Breast epithelium (tissue), 4 donors: ENCODE measurements around the gene VEZF1. TPM values are rescaled to one million over a fixed set of nuclear protein-coding genes. Genes with fewer than 3 reads are reported as not detected.

Experiments used
- DNase-seq, 2 donors: peaks; one replicate each; pipeline ENCODE4 v3.0.0-alpha.2; 2019; ENCODE audit warnings: low spot score in 2 of 2
- H3K27ac ChIP-seq, 2 donors: fragments of 200-600 bp; sonication (generic) in 1 of 2; one replicate each; pipeline ENCODE4 v1.5.1; 2016 to 2019; ENCODE audit warnings: mild to moderate bottlenecking in 1 of 2
- H3K27me3 ChIP-seq, 2 donors: fragments of 200-600 bp; sonication (generic) in 1 of 2; one replicate each; pipeline versions ENCODE4 v1.5.1 to v1.6.0; 2017 to 2019; ENCODE audit warnings: control low read depth in 1 of 2, mild to moderate bottlenecking in 1 of 2
- H3K36me3 ChIP-seq: fragments of 200-600 bp; one replicate; pipeline ENCODE4 v1.5.1; 2019
- H3K4me1 ChIP-seq, 2 donors: fragments of 200-600 bp; sonication (generic); one replicate each; pipeline ENCODE4 v1.5.1; 2016 to 2019; ENCODE audit warnings: control low read depth in 1 of 2
- H3K4me3 ChIP-seq, 3 donors: fragments of 200-600 bp; sonication (generic); 1 replicate in 2 of 3; 2 replicates in 1 of 3; pipeline ENCODE4 v1.5.1; 2016 to 2019; ENCODE audit warnings: mild to moderate bottlenecking in 3 of 3, moderate library complexity in 2 of 3
- H3K9me3 ChIP-seq, 2 donors: fragments of 200-600 bp; sonication (generic) in 1 of 2; one replicate each; pipeline ENCODE4 v1.5.1; 2016 to 2019; ENCODE audit warnings: control low read depth in 1 of 2
- POLR2A ChIP-seq: fragments of 450-650 bp; IDR thresholded peaks from one replicate; pipeline ENCODE4 v1.6.1; 2016; ENCODE audit warnings: antibody characterized with exemption, mild to moderate bottlenecking, moderate library complexity
- POLR2AphosphoS5 ChIP-seq, 3 donors: sonication (generic); formaldehyde crosslinking; IDR thresholded peaks; one replicate each; pipeline ENCODE4 v1.6.1; 2017; ENCODE audit warnings: antibody characterized with exemption in 3 of 3
- intact Hi-C: fragments of 100-400 bp; cut with DNase I; formaldehyde crosslinking; loops from one replicate; pipeline ENCODE4 v1.15.1; 2023; ENCODE audit warnings: low total_unique reads
- total RNA-seq, 3 donors: library from RNA; depleted of rRNA; stranded (reverse); fragments of >200 nt; gene quantifications; one replicate each; pipeline ENCODE4 v1.1.0, GENCODE V29; 2016
- TF ChIP-seq, protein P1 (sequence below), 3 donors: fragments of 450-650 bp; IDR thresholded peaks; one replicate each; pipeline ENCODE4 v1.5.1; 2016 to 2017; ENCODE audit warnings: antibody characterized with exemption in 3 of 3, mild to moderate bottlenecking in 3 of 3, moderate library complexity in 3 of 3

VEZF1 gene
- total RNA-seq, 3 donors from 2014 or later = 55.5 to 76.5 (median 66.9) TPM

DNA sequence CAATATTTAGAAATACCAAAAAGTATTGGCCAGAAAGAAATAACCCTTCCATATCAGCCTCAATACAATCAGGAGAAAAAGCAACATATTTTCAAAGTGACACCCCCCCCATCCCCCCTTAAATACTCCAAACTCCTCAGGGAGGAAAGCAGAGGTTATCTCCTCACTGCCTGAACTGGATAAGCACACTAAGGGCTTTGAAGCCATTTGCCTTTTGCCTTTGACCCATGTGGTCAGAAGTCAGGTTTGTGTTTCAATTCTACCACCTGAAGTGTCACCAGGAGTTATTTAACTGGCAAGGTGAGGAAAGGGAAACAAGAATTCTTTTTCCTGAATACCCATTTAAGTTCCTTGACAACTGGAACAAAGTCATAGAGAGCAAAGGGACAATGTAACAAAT lies 3.5 kb upstream of the VEZF1 start:
- TF ChIP-seq POLR2AphosphoS5 (IDR thresholded peaks at IDR 0.05) = no peak
- no peak for TF ChIP-seq POLR2A
- TF ChIP-seq, protein P1, sequence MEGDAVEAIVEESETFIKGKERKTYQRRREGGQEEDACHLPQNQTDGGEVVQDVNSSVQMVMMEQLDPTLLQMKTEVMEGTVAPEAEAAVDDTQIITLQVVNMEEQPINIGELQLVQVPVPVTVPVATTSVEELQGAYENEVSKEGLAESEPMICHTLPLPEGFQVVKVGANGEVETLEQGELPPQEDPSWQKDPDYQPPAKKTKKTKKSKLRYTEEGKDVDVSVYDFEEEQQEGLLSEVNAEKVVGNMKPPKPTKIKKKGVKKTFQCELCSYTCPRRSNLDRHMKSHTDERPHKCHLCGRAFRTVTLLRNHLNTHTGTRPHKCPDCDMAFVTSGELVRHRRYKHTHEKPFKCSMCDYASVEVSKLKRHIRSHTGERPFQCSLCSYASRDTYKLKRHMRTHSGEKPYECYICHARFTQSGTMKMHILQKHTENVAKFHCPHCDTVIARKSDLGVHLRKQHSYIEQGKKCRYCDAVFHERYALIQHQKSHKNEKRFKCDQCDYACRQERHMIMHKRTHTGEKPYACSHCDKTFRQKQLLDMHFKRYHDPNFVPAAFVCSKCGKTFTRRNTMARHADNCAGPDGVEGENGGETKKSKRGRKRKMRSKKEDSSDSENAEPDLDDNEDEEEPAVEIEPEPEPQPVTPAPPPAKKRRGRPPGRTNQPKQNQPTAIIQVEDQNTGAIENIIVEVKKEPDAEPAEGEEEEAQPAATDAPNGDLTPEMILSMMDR (IDR thresholded peaks at IDR 0.05) = no peak
- Histone ChIP-seq H3K4me1 (peaks cover 0 to 5% of the 10 kb centered on the region in 2 donors), H3K36me3 (no peaks in the 10 kb centered on the region), H3K27ac (no peak overlapping the region), H3K27me3 (no peaks in the 10 kb centered on the region), H3K9me3 (no peaks in the 10 kb centered on the region), H3K4me3 (no peak overlapping the region)
- DNase-seq = no peak
- intact Hi-C loops = loop anchor here (10.0 kb wide), 2 partner anchors 123 to 943 kb away; no protein-coding TSS in a partner anchor

- DNase-seq = no peak
- intact Hi-C loops = loop anchor here (10.0 kb wide), 2 partner anchors 125 to 945 kb away; no protein-coding TSS in a partner anchor
- Histone ChIP-seq H3K4me1 (peaks cover 0 to 9% of the 10 kb centered on the region in 2 donors), H3K36me3 (no peaks in the 10 kb centered on the region), H3K27me3 (no peaks in the 10 kb centered on the region), H3K4me3 (no peak overlapping the region), H3K27ac (no peak overlapping the region), H3K9me3 (no peaks in the 10 kb centered on the region)
- TF ChIP-seq POLR2AphosphoS5 (IDR thresholded peaks at IDR 0.05) (no peak), POLR2A (no peak)
- TF ChIP-seq, protein P1 (IDR thresholded peaks at IDR 0.05) = no peak
Observed at GRCh38 chr17:57990037-57990436, 2.0 kb upstream of the VEZF1 start.

DNA sequence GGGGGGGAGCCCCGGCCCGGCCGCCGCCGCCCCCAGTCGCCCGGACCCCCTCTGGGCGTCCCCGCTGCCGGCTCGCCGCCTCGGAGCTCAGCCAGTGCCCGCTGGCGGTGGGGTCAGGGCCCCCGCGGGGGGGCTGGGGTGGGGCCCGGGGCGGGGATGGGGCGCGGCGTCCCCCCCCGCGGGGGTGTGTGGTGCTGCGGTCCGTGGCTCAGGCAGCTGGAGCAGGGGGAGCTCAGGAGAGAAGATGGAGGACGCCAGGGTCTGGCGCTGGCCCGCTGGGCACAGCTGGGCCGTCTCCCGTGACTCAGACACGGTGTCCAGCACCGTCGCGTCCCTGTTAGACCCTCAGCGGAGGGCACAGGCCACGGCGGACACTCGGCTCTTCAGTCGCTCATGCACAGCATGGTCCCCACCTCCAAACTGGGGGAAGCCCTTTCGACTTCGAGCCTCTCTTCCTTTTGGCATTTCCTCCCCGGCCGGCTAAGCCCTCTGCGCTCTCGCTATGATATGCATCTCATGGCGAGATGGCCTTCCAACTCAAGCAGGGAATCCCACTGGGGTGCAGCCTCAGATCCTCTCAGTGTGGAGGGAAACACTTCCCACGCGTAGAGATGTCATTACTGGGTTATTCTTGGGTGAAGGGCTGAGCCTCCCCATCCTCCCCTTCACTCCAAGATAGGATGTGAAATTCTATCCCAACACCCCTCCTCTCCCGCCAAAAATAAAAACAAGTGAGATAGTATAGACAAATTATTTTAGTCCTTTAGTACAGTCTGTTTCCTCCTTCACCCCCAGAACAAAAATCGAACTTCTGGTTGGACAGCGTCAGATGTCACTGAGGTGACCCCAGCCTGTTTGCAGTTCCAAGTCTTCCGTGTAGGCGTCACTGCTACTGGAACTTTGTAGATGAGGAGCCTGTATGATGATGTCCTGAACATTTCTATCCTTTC lies 522 bp upstream of the VEZF1 start:
- peak; percentile 56 to 66 for DNase-seq
- intact Hi-C loops = loop anchor here (2.0 to 5.0 kb wide), 2 partner anchors 32 to 126 kb away; no protein-coding TSS in a partner anchor

DNA sequence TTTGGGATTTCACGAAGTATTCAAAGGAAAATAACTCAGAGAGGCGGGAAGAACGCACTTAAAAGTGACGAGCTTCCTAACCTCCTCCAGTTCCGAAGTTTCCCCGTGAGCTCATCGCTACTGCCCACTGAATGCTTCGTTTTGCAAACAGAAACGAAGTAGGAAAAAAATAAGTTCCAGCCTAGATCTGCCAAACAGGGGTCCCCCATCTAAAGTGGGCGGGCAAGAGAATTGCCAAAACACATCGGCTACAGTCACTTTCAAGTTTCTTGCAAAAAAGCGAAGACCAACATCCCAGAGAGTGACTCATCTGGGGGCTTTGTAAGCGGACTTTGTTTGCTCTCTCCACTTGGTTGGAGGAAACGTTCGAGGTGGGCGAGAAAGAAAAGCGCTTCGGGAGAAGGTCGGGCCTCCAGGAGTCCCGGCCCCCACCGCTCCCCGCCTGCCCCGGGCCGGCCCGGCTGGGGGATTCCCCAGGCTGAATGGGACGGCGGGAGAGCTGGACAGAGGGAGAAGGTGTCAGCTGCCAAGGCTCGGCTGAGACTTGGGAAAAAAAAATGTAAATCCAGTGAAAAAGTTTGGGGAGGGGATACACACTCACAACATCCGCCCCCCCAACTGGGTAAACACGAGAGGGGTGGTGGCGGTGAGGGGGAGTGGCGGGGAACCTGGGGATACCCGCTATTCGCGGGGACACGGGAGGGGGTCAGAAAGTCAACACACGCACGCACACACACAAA lies 1.0 kb downstream of the VEZF1 start:
- H3K27me3 ChIP-seq = no peaks in the 10 kb centered on the region
- intact Hi-C loops = loop anchor here (5.0 kb wide), 1 partner anchor 125 kb away; no protein-coding TSS in a partner anchor
- peaks cover 9 to 16% of the 10 kb centered on the region in 2 donors for H3K4me1 ChIP-seq
- TF ChIP-seq, protein P1 (IDR thresholded peaks at IDR 0.05) = no peak
- peak in 1 of 3 donors; percentile 54 for TF ChIP-seq POLR2AphosphoS5 (IDR thresholded peaks at IDR 0.05)
- no peaks in the 10 kb centered on the region for H3K9me3 ChIP-seq
- peak overlapping the region; percentile 87 to 93 (median 92) for H3K4me3 ChIP-seq
- H3K36me3 ChIP-seq = no peaks in the 10 kb centered on the region
- peak overlapping the region; percentile 99 for H3K27ac ChIP-seq
- peak in 1 of 2 donors; percentile 43 for DNase-seq

More for the DNA sequence above, 522 bp upstream of the VEZF1 start:
- peak overlapping the region; percentile 99 for H3K27ac ChIP-seq
- no peaks in the 10 kb centered on the region for H3K9me3 ChIP-seq
- H3K4me1 ChIP-seq = peaks cover 0 to 14% of the 10 kb centered on the region in 2 donors
- H3K36me3 ChIP-seq = no peaks in the 10 kb centered on the region
- H3K27me3 ChIP-seq = no peaks in the 10 kb centered on the region
- H3K4me3 ChIP-seq = peak overlapping the region; percentile 87 to 93 (median 92)
- TF ChIP-seq, protein P1 (IDR thresholded peaks at IDR 0.05) = no peak
- TF ChIP-seq POLR2AphosphoS5 (IDR thresholded peaks at IDR 0.05) (peak in 1 of 3 donors; percentile 31), POLR2A (no peak)
